Left ventricle myocardium inferior (tissue), 1 donor: Measurements from ENCODE around the gene RALY. TPM values are rescaled to one million over a fixed set of nuclear protein-coding genes. Genes with fewer than 3 reads are reported as not detected.

Experiments
- DNase-seq: peaks from one replicate; pipeline ENCODE4 v3.0.0-alpha.2; 2020
- H3K27ac ChIP-seq: fragments of 200-600 bp; replicated peaks from 2 replicates; pipeline ENCODE4 v1.8.0; 2021
- H3K27me3 ChIP-seq: fragments of 200-600 bp; 2 replicates; pipeline ENCODE4 v1.8.0; 2021; ENCODE audit warnings: low read depth
- H3K36me3 ChIP-seq: fragments of 200-600 bp; 2 replicates; pipeline ENCODE4 v1.8.0; 2021
- H3K4me1 ChIP-seq: fragments of 200-600 bp; 2 replicates; pipeline ENCODE4 v1.8.0; 2021
- H3K4me3 ChIP-seq: fragments of 200-600 bp; 2 replicates; pipeline ENCODE4 v1.8.0; 2021; ENCODE audit warnings: mild to moderate bottlenecking, moderate library complexity
- H3K9me3 ChIP-seq: fragments of 200-600 bp; replicated peaks from 2 replicates; pipeline ENCODE4 v1.8.0; 2021
- CTCF ChIP-seq: fragments of 200-600 bp; IDR thresholded peaks from 2 replicates; pipeline ENCODE4 v1.8.0; 2021; ENCODE audit warnings: antibody characterized with exemption, mild to moderate bottlenecking, borderline replicate concordance
- intact Hi-C: fragments of 100-400 bp; cut with micrococcal nuclease; formaldehyde crosslinking; loops from one replicate; pipeline ENCODE4 v1.11.0; 2022
- total RNA-seq: library from RNA; stranded (reverse); fragmentation: NEBNext Ultra II Directional; extraction: Animal tissue kit (Norgen Biotek cat#: 25700); gene quantifications from one replicate; pipeline ENCODE4 v1.2.1, GENCODE V29; 2021
- donor health status: DM: no; HTN: yes; CAD: no; lungs with severe emphysema.

The RALY gene
- total RNA-seq, 1 donor from 2014 or later: 107 TPM

- Histone ChIP-seq H3K4me1 (no peaks in the 10 kb centered on the region), H3K4me3 (no peak overlapping the region), H3K27ac (no peak overlapping the region), H3K9me3 (no peaks in the 10 kb centered on the region), H3K27me3 (no peaks in the 10 kb centered on the region), H3K36me3 (no peaks in the 10 kb centered on the region)
- TF ChIP-seq CTCF: no peak
- intact Hi-C loops: no loop called here
- DNase-seq: no peak
Measured at GRCh38 chr20:33981347-33981746, 12.4 kb upstream of the RALY start.

GRCh38 chr20:33981964-33982363 lies 11.7 kb upstream of the RALY start:
- intact Hi-C loops: no loop called here
- H3K27ac ChIP-seq: no peak overlapping the region

GRCh38 chr20:33983371-33983770 lies 10.3 kb upstream of the RALY start:
- Histone ChIP-seq H3K27ac (no peak overlapping the region), H3K4me1 (no peaks in the 10 kb centered on the region), H3K9me3 (no peaks in the 10 kb centered on the region), H3K36me3 (no peaks in the 10 kb centered on the region), H3K27me3 (no peaks in the 10 kb centered on the region), H3K4me3 (no peak overlapping the region)
- no peak for TF ChIP-seq CTCF
- intact Hi-C loops: no loop called here
- DNase-seq: no peak

More at GRCh38 chr20:33981964-33982363, 11.7 kb upstream of the RALY start:
- Histone ChIP-seq H3K9me3 (no peaks in the 10 kb centered on the region), H3K4me3 (no peak overlapping the region), H3K4me1 (no peaks in the 10 kb centered on the region), H3K27me3 (no peaks in the 10 kb centered on the region), H3K36me3 (no peaks in the 10 kb centered on the region)
- TF ChIP-seq CTCF: no peak
- no peak for DNase-seq

GRCh38 chr20:33984182-33984719 lies 9.5 kb upstream of the RALY start:
- no peak for DNase-seq
- H3K4me3 ChIP-seq: no peak overlapping the region
- intact Hi-C loops: no loop called here

GRCh38 chr20:33985280-33985679 lies 8.4 kb upstream of the RALY start:
- H3K36me3 ChIP-seq: no peaks in the 10 kb centered on the region
- intact Hi-C loops: no loop called here
- H3K27ac ChIP-seq: no peak overlapping the region
- no peaks in the 10 kb centered on the region for H3K27me3 ChIP-seq
- H3K9me3 ChIP-seq: no peaks in the 10 kb centered on the region
- no peaks in the 10 kb centered on the region for H3K4me1 ChIP-seq
- no peak overlapping the region for H3K4me3 ChIP-seq
- DNase-seq: no peak
- TF ChIP-seq CTCF: no peak

More at GRCh38 chr20:33984182-33984719, 9.5 kb upstream of the RALY start:
- Histone ChIP-seq H3K9me3 (no peaks in the 10 kb centered on the region), H3K27me3 (no peaks in the 10 kb centered on the region), H3K27ac (no peak overlapping the region), H3K36me3 (no peaks in the 10 kb centered on the region), H3K4me1 (no peaks in the 10 kb centered on the region)
- no peak for TF ChIP-seq CTCF
